Neuronal stem cell (in vitro differentiated cells): ENCODE data around the gene MASP1.
A peak's percentile ranks its signal among the peaks of the same experiment; 100 is the strongest.

ENCODE experiments used
- DNase-seq: peaks from one replicate; pipeline ENCODE4 v3.0.0-alpha.2; 2013; ENCODE audit warnings: low spot score
- H2AFZ ChIP-seq: one replicate; pipeline ENCODE4 v1.6.1; 2013; ENCODE audit warnings: mild to moderate bottlenecking, low read length, inconsistent platforms
- H2AK5ac ChIP-seq: 2 replicates; pipeline ENCODE4 v1.6.1; 2013; ENCODE audit warnings: low read depth, mild to moderate bottlenecking, inconsistent platforms, low read length, moderate library complexity, mixed read lengths
- H2BK120ac ChIP-seq: 2 replicates; pipeline ENCODE4 v1.6.1; 2013; ENCODE audit warnings: low read depth, mild to moderate bottlenecking, inconsistent platforms, low read length, moderate library complexity, mixed read lengths
- H2BK12ac ChIP-seq: one replicate; pipeline ENCODE4 v1.6.1; 2013; ENCODE audit warnings: low read length, inconsistent platforms
- H2BK15ac ChIP-seq: 2 replicates; pipeline ENCODE4 v1.6.1; 2013; ENCODE audit warnings: mild to moderate bottlenecking, low read length, inconsistent platforms, mixed read lengths
- H2BK5ac ChIP-seq: one replicate; pipeline ENCODE4 v1.6.1; 2013; ENCODE audit warnings: inconsistent platforms, mild to moderate bottlenecking, low read length, moderate library complexity
- H3K14ac ChIP-seq: one replicate; pipeline ENCODE4 v1.6.1; 2013; ENCODE audit warnings: low read length, inconsistent platforms
- H3K18ac ChIP-seq: 2 replicates; pipeline ENCODE4 v1.6.1; 2013; ENCODE audit warnings: low read length, inconsistent platforms
- H3K23ac ChIP-seq: 2 replicates; pipeline ENCODE4 v1.6.1; 2013; ENCODE audit warnings: low read depth, mild to moderate bottlenecking, mixed read lengths, low read length, inconsistent platforms; ENCODE audit not compliant: poor library complexity
- H3K27ac ChIP-seq: replicated peaks from 3 replicates; pipeline ENCODE4 v1.5.1; 2013; ENCODE audit warnings: low read length, inconsistent platforms
- H3K27me3 ChIP-seq, 3 experiments: 2 replicates each; pipeline ENCODE4 v1.6.1; 2013; ENCODE audit warnings: low read length in 3 of 3, mild to moderate bottlenecking in 2 of 3, inconsistent platforms in 1 of 3, low read depth in 1 of 3, mixed read lengths in 1 of 3, moderate library complexity in 1 of 3; ENCODE audit not compliant: control insufficient read depth in 3 of 3, insufficient read depth in 3 of 3
- H3K36me3 ChIP-seq, 2 donors: replicated peaks in 1 of 2; 2 replicates each; pipeline ENCODE4 v1.6.1; 2013; ENCODE audit warnings: low read length in 2 of 2; ENCODE audit not compliant: control insufficient read depth in 2 of 2, insufficient read depth in 2 of 2
- H3K4ac ChIP-seq: 2 replicates; pipeline ENCODE4 v1.6.1; 2013; ENCODE audit warnings: inconsistent platforms, mild to moderate bottlenecking, low read length, moderate library complexity
- H3K4me1 ChIP-seq, 2 donors: 1 replicate in 1 of 2; 2 replicates in 1 of 2; pipeline ENCODE4 v1.6.1; 2013; ENCODE audit warnings: low read length in 2 of 2, low read depth in 1 of 2; ENCODE audit not compliant: control insufficient read depth in 2 of 2, insufficient read depth in 1 of 2
- H3K4me2 ChIP-seq: one replicate; pipeline ENCODE4 v1.6.1; 2013; ENCODE audit warnings: mild to moderate bottlenecking, low read length, inconsistent platforms; ENCODE audit not compliant: insufficient read depth, poor library complexity, severe bottlenecking
- H3K4me3 ChIP-seq, 2 donors: 2 replicates each; pipeline ENCODE4 v1.5.1; 2013; ENCODE audit warnings: low read length in 2 of 2, mild to moderate bottlenecking in 2 of 2, inconsistent platforms in 1 of 2, moderate library complexity in 1 of 2
- H3K79me1 ChIP-seq: one replicate; pipeline ENCODE4 v1.6.1; 2013; ENCODE audit warnings: low read depth, mild to moderate bottlenecking, inconsistent platforms, low read length, moderate library complexity
- H3K9ac ChIP-seq: one replicate; pipeline ENCODE4 v1.6.1; 2013; ENCODE audit warnings: mild to moderate bottlenecking, low read depth, low read length, inconsistent platforms; ENCODE audit not compliant: poor library complexity
- H3K9me3 ChIP-seq, 2 donors: replicated peaks in 1 of 2; 2 replicates each; pipeline versions ENCODE3 to v1.6.1; 2013; ENCODE audit warnings: low read length in 2 of 2, mild to moderate bottlenecking in 2 of 2, inconsistent platforms in 1 of 2, low read depth in 1 of 2, mixed read lengths in 1 of 2, moderate library complexity in 1 of 2; ENCODE audit not compliant: control insufficient read depth in 2 of 2, insufficient read depth in 1 of 2
- H4K8ac ChIP-seq: one replicate; pipeline ENCODE4 v1.6.1; 2013; ENCODE audit warnings: low read depth, mild to moderate bottlenecking, inconsistent platforms, low read length, moderate library complexity
- H4K91ac ChIP-seq: one replicate; pipeline ENCODE4 v1.6.1; 2013; ENCODE audit warnings: low read length, low read depth, mild to moderate bottlenecking, inconsistent platforms; ENCODE audit not compliant: poor library complexity
- WGBS, 2 donors: extraction: QIAGEN DNeasy Blood & Tissue Kit; methylation state at CpG; one replicate each; pipeline ENCODE4 v1.1.7; 2013; ENCODE audit warnings: missing lambda C conversion rate in 2 of 2, mixed read lengths in 1 of 2; ENCODE audit not compliant: insufficient read length in 2 of 2, insufficient replicate concordance in 1 of 2; ENCODE audit errors: extremely low coverage in 2 of 2; 5-methylcytosine and 5-hydroxymethylcytosine counted together

Gene MASP1

DNA sequence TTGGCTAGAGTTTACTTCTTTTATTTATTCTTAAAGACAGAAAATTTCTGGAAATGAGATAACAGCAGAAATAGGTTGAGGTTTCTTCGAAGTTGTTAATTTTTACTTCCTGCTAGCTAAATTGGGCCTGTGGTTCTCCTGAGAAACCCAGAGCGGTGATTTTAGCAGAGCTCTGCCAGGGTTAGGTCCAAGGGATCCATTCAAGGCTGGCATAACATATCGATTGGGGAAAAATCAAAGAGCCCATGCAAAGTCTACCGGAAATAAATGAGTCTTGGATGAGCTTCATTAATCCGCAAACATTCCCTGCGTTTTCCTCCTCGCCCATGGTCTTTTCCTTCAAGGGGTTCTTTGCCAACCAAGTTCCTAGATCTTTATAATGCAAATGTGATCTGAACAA, 30.8 kb upstream of the MASP1 start:
- Histone ChIP-seq H3K18ac (no peak overlapping the region), H3K4me2 (no peak overlapping the region), H3K36me3 (no peaks in the 10 kb centered on the region), H3K79me1 (no peaks in the 10 kb centered on the region), H3K4ac (no peak overlapping the region), H2BK5ac (no peak overlapping the region), H3K23ac (no peak overlapping the region), H3K9me3 (no peaks in the 10 kb centered on the region), H3K9ac (no peak overlapping the region), H3K4me1 (peaks cover 0 to 2% of the 10 kb centered on the region in 2 donors), H2AK5ac (no peak overlapping the region), H3K14ac (no peak overlapping the region), H3K27ac (no peak overlapping the region), H2BK12ac (no peak overlapping the region), H3K4me3 (no peak overlapping the region), H2BK120ac (no peak overlapping the region), H4K8ac (no peak overlapping the region), H2BK15ac (no peak overlapping the region), H4K91ac (no peak overlapping the region), H3K27me3 (no peaks in the 10 kb centered on the region), H2AFZ (no peak overlapping the region)
- WGBS, 2 donors, result no CpG with 5 or more reads among the region's 7 CpGs
- DNase-seq, result no peak

DNA sequence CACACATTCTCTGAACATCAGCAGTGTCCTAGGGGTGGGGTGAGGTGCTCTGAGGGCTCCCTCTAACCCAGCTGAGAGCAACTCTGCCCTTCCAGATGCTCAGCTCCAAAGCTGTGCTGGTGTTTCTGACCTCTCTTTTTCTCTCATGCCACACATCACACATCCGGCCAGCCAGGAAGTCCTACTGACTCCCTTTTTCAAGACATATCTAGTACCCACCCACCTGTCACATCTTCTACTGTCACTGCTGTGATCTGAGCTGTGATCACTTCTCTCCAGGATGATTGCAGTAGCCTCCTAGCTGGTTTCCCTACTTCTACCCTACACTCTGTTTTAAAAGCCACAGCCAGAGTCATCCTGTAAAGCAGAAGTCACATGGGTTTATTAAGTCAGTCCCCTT, 30.2 kb upstream of the MASP1 start:
- no peak for DNase-seq
- no CpG with 5 or more reads among the region's 1 CpG for WGBS, 2 donors
- Histone ChIP-seq H3K36me3 (no peaks in the 10 kb centered on the region), H2BK15ac (no peak overlapping the region), H3K4me2 (no peak overlapping the region), H2AK5ac (no peak overlapping the region), H3K9me3 (no peaks in the 10 kb centered on the region), H4K91ac (no peak overlapping the region), H2BK120ac (no peak overlapping the region), H3K9ac (no peak overlapping the region), H3K23ac (no peak overlapping the region), H2BK12ac (no peak overlapping the region), H3K14ac (no peak overlapping the region), H3K27me3 (no peaks in the 10 kb centered on the region), H3K79me1 (no peaks in the 10 kb centered on the region), H4K8ac (no peak overlapping the region), H3K4ac (no peak overlapping the region), H3K18ac (no peak overlapping the region), H3K4me1 (peaks cover 0 to 2% of the 10 kb centered on the region in 2 donors), H2BK5ac (no peak overlapping the region), H3K27ac (no peak overlapping the region), H2AFZ (no peak overlapping the region), H3K4me3 (no peak overlapping the region)

DNA sequence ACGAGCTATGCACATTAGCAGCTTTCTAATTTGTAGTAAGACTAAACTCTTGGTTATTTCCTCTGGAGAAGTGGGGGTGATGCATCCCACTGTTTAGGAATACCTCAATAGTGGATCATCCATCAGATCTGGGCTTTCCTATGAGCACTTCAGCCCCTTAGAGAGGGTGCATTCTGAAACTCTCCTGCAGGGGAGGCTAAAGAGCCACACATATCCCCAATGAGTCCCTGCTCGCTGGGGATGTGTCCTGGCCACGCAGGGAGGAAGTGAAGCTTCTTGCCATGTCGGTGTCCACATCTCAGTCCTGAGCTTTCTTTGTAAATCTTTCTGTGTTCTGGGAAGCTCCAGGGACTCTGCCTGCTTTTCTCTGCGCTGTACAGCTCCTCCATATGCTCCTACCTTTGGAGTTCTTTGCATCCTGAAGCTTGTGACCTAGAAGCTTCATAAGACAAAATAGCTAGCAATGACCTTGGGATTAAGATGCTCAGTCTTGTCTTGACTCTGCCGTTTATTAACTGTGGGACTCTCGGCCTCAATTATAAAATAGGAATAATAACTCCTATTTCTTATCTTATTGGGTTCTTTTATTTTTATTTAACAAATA, 28.3 kb upstream of the MASP1 start:
- Histone ChIP-seq H4K8ac (no peak overlapping the region), H3K36me3 (no peaks in the 10 kb centered on the region), H3K27me3 (no peaks in the 10 kb centered on the region), H3K14ac (no peak overlapping the region), H3K4me3 (no peak overlapping the region), H3K79me1 (no peaks in the 10 kb centered on the region), H2AK5ac (no peak overlapping the region), H2BK12ac (no peak overlapping the region), H3K9ac (no peak overlapping the region), H3K4ac (no peak overlapping the region), H4K91ac (no peak overlapping the region), H3K23ac (no peak overlapping the region), H2BK15ac (no peak overlapping the region), H3K9me3 (no peaks in the 10 kb centered on the region), H3K27ac (no peak overlapping the region), H2AFZ (no peak overlapping the region), H3K4me1 (peaks cover 0 to 2% of the 10 kb centered on the region in 2 donors), H2BK120ac (no peak overlapping the region), H3K18ac (no peak overlapping the region), H2BK5ac (no peak overlapping the region), H3K4me2 (no peak overlapping the region)
- no CpG with 5 or more reads among the region's 7 CpGs for WGBS, 2 donors
- DNase-seq, result peak; percentile 75

DNA sequence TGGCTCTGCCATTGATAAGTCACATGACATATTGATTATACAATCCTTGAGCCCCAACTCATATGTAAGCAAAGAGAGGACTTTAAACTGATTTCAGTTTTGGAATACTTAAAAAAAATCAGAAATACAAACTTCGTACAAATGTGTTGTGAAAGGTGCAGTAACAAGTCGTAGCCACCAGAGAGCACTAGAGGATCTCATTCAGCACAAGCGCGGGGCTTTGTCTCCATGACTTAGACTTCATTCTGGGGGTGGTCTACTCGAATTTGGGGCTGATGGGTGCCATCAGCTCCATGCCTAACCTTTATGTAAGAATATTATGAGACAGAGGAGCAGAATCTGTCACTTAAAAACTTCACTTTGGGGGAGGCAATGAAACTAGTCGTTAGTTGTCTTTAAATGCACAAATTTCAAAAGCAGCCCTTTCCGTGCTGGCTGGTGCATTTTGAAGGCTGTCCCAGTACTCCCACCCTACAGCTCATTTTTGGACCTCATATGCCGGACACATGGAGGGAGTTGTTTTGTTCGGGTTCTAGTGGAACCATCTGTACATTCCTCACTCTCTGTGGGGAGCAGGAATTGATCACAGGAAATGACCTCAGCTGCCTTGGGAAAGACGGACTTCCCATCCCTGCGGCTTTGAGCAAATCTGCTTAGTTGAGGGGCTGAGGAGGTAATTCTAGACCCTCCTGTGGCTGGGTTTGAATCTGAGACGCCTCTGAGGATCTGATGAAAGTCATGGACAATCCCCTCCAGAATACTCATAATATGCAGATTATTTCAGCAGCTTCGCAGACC, 27.5 kb upstream of the MASP1 start:
- no peak overlapping the region for H2AK5ac ChIP-seq
- H3K4me3 ChIP-seq, result no peak overlapping the region
- H4K8ac ChIP-seq, result no peak overlapping the region
- no peak overlapping the region for H3K27ac ChIP-seq
- H3K18ac ChIP-seq, result no peak overlapping the region
- H4K91ac ChIP-seq, result no peak overlapping the region
- no peak overlapping the region for H3K14ac ChIP-seq
- H3K79me1 ChIP-seq, result no peaks in the 10 kb centered on the region
- H2AFZ ChIP-seq, result peak overlapping the region; percentile 68
- no peak overlapping the region for H3K9ac ChIP-seq
- no peak overlapping the region for H3K23ac ChIP-seq
- no peak overlapping the region for H2BK15ac ChIP-seq
- H3K9me3 ChIP-seq, result no peaks in the 10 kb centered on the region
- WGBS, 2 donors, result no CpG with 5 or more reads among the region's 13 CpGs
- H2BK12ac ChIP-seq, result no peak overlapping the region
- no peak overlapping the region for H2BK120ac ChIP-seq
- peaks cover 0 to 2% of the 10 kb centered on the region in 2 donors for H3K4me1 ChIP-seq
- DNase-seq, result peak; percentile 59
- H3K4ac ChIP-seq, result no peak overlapping the region
- H3K36me3 ChIP-seq, result no peaks in the 10 kb centered on the region
- H2BK5ac ChIP-seq, result no peak overlapping the region
- H3K27me3 ChIP-seq, result no peaks in the 10 kb centered on the region
- no peak overlapping the region for H3K4me2 ChIP-seq
